ENCODE measurements around the gene URB1. TPM values are rescaled to one million over a fixed set of nuclear protein-coding genes. Genes with fewer than 3 reads are reported as not detected.
"Not testable (repeated sequence)": the region's sequence is repeated elsewhere in the genome, so short reads cannot be mapped to it uniquely, and the experiment has no call there.

Gene URB1
- total RNA-seq, 4 donors from 2014 or later, result 13.7 to 17.7 (median 15.2) TPM

- no peak for TF ChIP-seq POLR2A (IDR thresholded peaks at IDR 0.05)
- TF ChIP-seq CTCF (IDR thresholded peaks at IDR 0.05 in 4 of 5, conservative IDR thresholded peaks at IDR 0.05 in 1 of 5), result no peak
- peaks cover 0 to 43% of the 10 kb centered on the region in 2 donors for H3K36me3 ChIP-seq
- DNase-seq (no peak), ATAC-seq (no peak)
- in situ Hi-C loops (cut with MboI; ENCODE audit: low sequenced_read_pairs in 4 of 4), result no loop called here
- no peak overlapping the region for H3K4me3 ChIP-seq
- H3K27ac ChIP-seq, result no peak overlapping the region
- H3K27me3 ChIP-seq, result no peaks in the 10 kb centered on the region
- intact Hi-C loops (cut with DNase I; ENCODE audit: low total_unique reads), result no loop called here
- no peaks in the 10 kb centered on the region for H3K9me3 ChIP-seq
- no peaks in the 10 kb centered on the region for H3K4me1 ChIP-seq
Measured at GRCh38 chr21:32312976-32313375, 79.8 kb downstream of the URB1 start.

GRCh38 chr21:32312326-32312725 is 80.5 kb downstream of the URB1 start:
- TF ChIP-seq POLR2A (IDR thresholded peaks at IDR 0.05) (no peak), CTCF (IDR thresholded peaks at IDR 0.05 in 4 of 5, conservative IDR thresholded peaks at IDR 0.05 in 1 of 5) (no peak)
- no peak for DNase-seq
- Histone ChIP-seq H3K4me3 (no peak overlapping the region), H3K27me3 (no peaks in the 10 kb centered on the region), H3K4me1 (no peaks in the 10 kb centered on the region), H3K36me3 (peaks cover 0 to 36% of the 10 kb centered on the region in 2 donors), H3K27ac (no peak overlapping the region), H3K9me3 (no peaks in the 10 kb centered on the region)
- no peak for ATAC-seq
- intact Hi-C loops (cut with DNase I; ENCODE audit: low total_unique reads), result no loop called here
- in situ Hi-C loops (cut with MboI; ENCODE audit: low sequenced_read_pairs in 4 of 4), result no loop called here

- Histone ChIP-seq H3K36me3 (peaks cover 0 to 29% of the 10 kb centered on the region in 2 donors), H3K4me1 (no peaks in the 10 kb centered on the region), H3K27me3 (no peaks in the 10 kb centered on the region), H3K4me3 (no peak overlapping the region), H3K27ac (no peak overlapping the region), H3K9me3 (no peaks in the 10 kb centered on the region)
- in situ Hi-C loops (cut with MboI; ENCODE audit: low sequenced_read_pairs in 4 of 4) (no loop called here), intact Hi-C loops (cut with DNase I; ENCODE audit: low total_unique reads) (no loop called here)
- no peak for DNase-seq
- ATAC-seq, result no peak
- TF ChIP-seq POLR2A (IDR thresholded peaks at IDR 0.05) (no peak), CTCF (IDR thresholded peaks at IDR 0.05 in 4 of 5, conservative IDR thresholded peaks at IDR 0.05 in 1 of 5) (no peak)
Measured at GRCh38 chr21:32311621-32312020, 81.2 kb downstream of the URB1 start.

- H3K4me1 ChIP-seq; H3K27ac ChIP-seq; H3K27me3 ChIP-seq; H3K4me3 ChIP-seq; ATAC-seq; H3K9me3 ChIP-seq; in situ Hi-C loops (cut with MboI; ENCODE audit: low sequenced_read_pairs in 4 of 4); DNase-seq; intact Hi-C loops (cut with DNase I; ENCODE audit: low total_unique reads): not testable (repeated sequence)
- H3K36me3 ChIP-seq, result peaks cover 0 to 23% of the 10 kb centered on the region in 2 donors
Measured at GRCh38 chr21:32310976-32311375, 81.8 kb downstream of the URB1 start.

GRCh38 chr21:32309906-32310460 is 82.8 kb downstream of the URB1 start:
- intact Hi-C loops (cut with DNase I; ENCODE audit: low total_unique reads) (no loop called here), in situ Hi-C loops (cut with MboI; ENCODE audit: low sequenced_read_pairs in 4 of 4) (no loop called here)
- no peaks in the 10 kb centered on the region for H3K9me3 ChIP-seq
- no peak overlapping the region for H3K4me3 ChIP-seq
- H3K4me1 ChIP-seq, result no peaks in the 10 kb centered on the region
- ATAC-seq, result no peak
- peaks cover 0 to 15% of the 10 kb centered on the region in 2 donors for H3K36me3 ChIP-seq
- H3K27me3 ChIP-seq, result no peaks in the 10 kb centered on the region
- no peak for DNase-seq
- TF ChIP-seq CTCF (IDR thresholded peaks at IDR 0.05 in 4 of 5, conservative IDR thresholded peaks at IDR 0.05 in 1 of 5), result no peak
- no peak for TF ChIP-seq POLR2A (IDR thresholded peaks at IDR 0.05)
- H3K27ac ChIP-seq, result no peak overlapping the region

Data from gastrocnemius medialis (tissue), 4 donors.